ENCODE data around the gene FTL.

The FTL gene

GRCh38 chr19:48946463-48947257 lies 18.4 kb upstream of the FTL start:
- no peak for DNase-seq

- DNase-seq: no peak
These were observed 17.9 kb upstream of the FTL start for GRCh38 chr19:48947258-48947542.

GRCh38 chr19:48950159-48950558 lies 14.9 kb upstream of the FTL start:
- DNase-seq: no peak

GRCh38 chr19:48950830-48951519 lies 14.1 kb upstream of the FTL start:
- DNase-seq: no peak

- DNase-seq: no peak
These were observed 12.0 kb upstream of the FTL start for GRCh38 chr19:48953141-48953540.

- DNase-seq: no peak
These were observed 11.0 kb upstream of the FTL start for GRCh38 chr19:48953990-48954594.

GRCh38 chr19:48954595-48955307 lies 10.4 kb upstream of the FTL start, which contains the start of gene BAX:
Gene BAX (plus strand): TSS chr19:48954875. CDS start chr19:48954929, 54 bp downstream.
- DNase-seq: peak; percentile 97

- DNase-seq: no peak
These were observed 9.7 kb upstream of the FTL start for GRCh38 chr19:48955308-48955958.

GRCh38 chr19:48958006-48958405 lies 7.1 kb upstream of the FTL start:
- DNase-seq: no peak

- DNase-seq: no peak
These were observed 5.5 kb upstream of the FTL start for GRCh38 chr19:48959341-48960239.

- no peak for DNase-seq
These were observed 4.0 kb upstream of the FTL start for GRCh38 chr19:48961051-48961649.

GRCh38 chr19:48961673-48962028 lies 3.5 kb upstream of the FTL start:
- no peak for DNase-seq

- no peak for DNase-seq
These were observed 2.9 kb upstream of the FTL start for GRCh38 chr19:48962029-48962848.

GRCh38 chr19:48962849-48963165 lies 2.3 kb upstream of the FTL start:
- DNase-seq: no peak

GRCh38 chr19:48963371-48964204 lies 1.5 kb upstream of the FTL start:
- DNase-seq: no peak

- no peak for DNase-seq
These were observed 687 bp upstream of the FTL start for GRCh38 chr19:48964205-48965039.

- peak; percentile 83 for DNase-seq
These were observed 864 bp downstream of the FTL start for GRCh38 chr19:48965806-48966540.
